Gastrocnemius medialis (tissue), 4 donors: ENCODE results near the gene HDAC6. TPM values are rescaled to one million over a fixed set of nuclear protein-coding genes. Genes with fewer than 3 reads are reported as not detected.

Source experiments
- ATAC-seq, 2 donors: fragments of 150-250 bp; one replicate each; pipeline ENCODE4 v1.9.1; 2016
- DNase-seq, 2 donors: peaks; one replicate each; pipeline ENCODE4 v3.0.0-alpha.2; 2019
- H3K27ac ChIP-seq, 4 donors: fragments of 200-600 bp; sonication (generic); 1 replicate in 1 of 4; 2 replicates in 3 of 4; pipeline ENCODE4 v1.5.1; 2016 to 2018; ENCODE audit warnings: mild to moderate bottlenecking in 2 of 4, moderate library complexity in 1 of 4
- H3K27me3 ChIP-seq, 3 donors: fragments of 200-600 bp; sonication (generic) in 2 of 3; 1 replicate in 1 of 3; 2 replicates in 2 of 3; pipeline versions ENCODE4 v1.5.1 to v1.6.0; 2016 to 2019; ENCODE audit warnings: mild to moderate bottlenecking in 1 of 3, moderate library complexity in 1 of 3
- H3K36me3 ChIP-seq, 2 donors: fragments of 200-600 bp; sonication (generic) in 1 of 2; one replicate each; pipeline ENCODE4 v1.5.1; 2017 to 2018
- H3K4me1 ChIP-seq, 2 donors: fragments of 200-600 bp; sonication (generic) in 1 of 2; one replicate each; pipeline ENCODE4 v1.5.1; 2016 to 2017; ENCODE audit warnings: mild to moderate bottlenecking in 2 of 2
- H3K4me3 ChIP-seq, 4 donors: fragments of 200-600 bp; sonication (generic) in 3 of 4; 1 replicate in 1 of 4; 2 replicates in 3 of 4; pipeline ENCODE4 v1.5.1; 2016 to 2019; ENCODE audit warnings: mild to moderate bottlenecking in 2 of 4
- H3K9me3 ChIP-seq, 3 donors: fragments of 200-600 bp; sonication (generic) in 2 of 3; 1 replicate in 1 of 3; 2 replicates in 2 of 3; pipeline ENCODE4 v1.5.1; 2016 to 2019
- CTCF ChIP-seq, 5 experiments: fragments of 450-650 bp in 3 of 5; fragments of 200-600 bp in 2 of 5; sonication (generic) in 2 of 5; IDR thresholded peaks in 4 of 5; conservative IDR thresholded peaks in 1 of 5; 1 replicate in 4 of 5; 2 replicates in 1 of 5; pipeline ENCODE4 v1.5.1; 2016 to 2019; ENCODE audit warnings: antibody characterized with exemption in 5 of 5, mild to moderate bottlenecking in 3 of 5, moderate library complexity in 3 of 5
- POLR2A ChIP-seq, 2 donors: fragments of 450-650 bp; IDR thresholded peaks; one replicate each; pipeline ENCODE4 v1.6.1; 2017; ENCODE audit warnings: antibody characterized with exemption in 2 of 2, mild to moderate bottlenecking in 2 of 2, moderate library complexity in 2 of 2
- in situ Hi-C, 4 donors: fragments of 200-750 bp; cut with MboI; loops; one replicate each; pipeline versions ENCODE4 v1.15.0 to v1.8.0; 2017; ENCODE audit warnings: low sequenced_read_pairs in 4 of 4
- intact Hi-C: fragments of 100-400 bp; cut with DNase I; formaldehyde crosslinking; loops from one replicate; pipeline ENCODE4 v1.15.1; 2023; ENCODE audit warnings: low total_unique reads
- total RNA-seq, 4 donors: library from RNA; depleted of rRNA; stranded (reverse); fragments of >200 nt; gene quantifications; one replicate each; pipeline versions ENCODE4 v1.1.0 to v1.2.3, GENCODE V29; 2016

HDAC6 gene
- total RNA-seq, 4 donors from 2014 or later, result 38.2 to 92.2 (median 61.3) TPM

GRCh38 chrX:48794340-48794910 is 7.4 kb upstream of the HDAC6 start:
- intact Hi-C loops (no loop called here), in situ Hi-C loops (no loop called here)
- no peaks in the 10 kb centered on the region for H3K36me3 ChIP-seq
- no peak overlapping the region for H3K27ac ChIP-seq
- no peak overlapping the region for H3K4me3 ChIP-seq
- ATAC-seq (no peak), DNase-seq (no peak)
- H3K9me3 ChIP-seq, result no peaks in the 10 kb centered on the region
- H3K4me1 ChIP-seq, result no peaks in the 10 kb centered on the region
- H3K27me3 ChIP-seq, result no peaks in the 10 kb centered on the region
- TF ChIP-seq CTCF (IDR thresholded peaks at IDR 0.05 in 4 of 5, conservative IDR thresholded peaks at IDR 0.05 in 1 of 5), result no peak

GRCh38 chrX:48794911-48795515 is 6.9 kb upstream of the HDAC6 start:
- Histone ChIP-seq H3K4me1 (no peaks in the 10 kb centered on the region), H3K36me3 (no peaks in the 10 kb centered on the region), H3K27ac (no peak overlapping the region), H3K9me3 (no peaks in the 10 kb centered on the region), H3K4me3 (no peak overlapping the region), H3K27me3 (no peaks in the 10 kb centered on the region)
- DNase-seq, result no peak
- ATAC-seq, result no peak
- intact Hi-C loops (no loop called here), in situ Hi-C loops (no loop called here)
- TF ChIP-seq POLR2A (IDR thresholded peaks at IDR 0.05) (no peak), CTCF (IDR thresholded peaks at IDR 0.05 in 4 of 5, conservative IDR thresholded peaks at IDR 0.05 in 1 of 5) (no peak)

GRCh38 chrX:48798318-48798717 is 3.5 kb upstream of the HDAC6 start:
- no peak for TF ChIP-seq CTCF (IDR thresholded peaks at IDR 0.05 in 4 of 5, conservative IDR thresholded peaks at IDR 0.05 in 1 of 5)
- TF ChIP-seq POLR2A (IDR thresholded peaks at IDR 0.05), result no peak
- no peak overlapping the region for H3K27ac ChIP-seq
- intact Hi-C loops, result no loop called here

GRCh38 chrX:48800574-48801279 is 1.1 kb upstream of the HDAC6 start:
- Histone ChIP-seq H3K36me3 (no peaks in the 10 kb centered on the region), H3K9me3 (no peaks in the 10 kb centered on the region), H3K4me1 (peaks cover 5 to 6% of the 10 kb centered on the region in 2 donors), H3K27ac (peak overlapping the region; percentile 81 to 97 (median 88)), H3K27me3 (no peaks in the 10 kb centered on the region), H3K4me3 (peak overlapping the region; percentile 65 to 74 (median 68))
- in situ Hi-C loops, result loop anchor here in 2 of 4 donors (10.0 to 25.0 kb wide), 3 partner anchors 56 to 138 kb away; partner anchors contain the start of genes PQBP1 (in 1 of the 2) and TIMM17B (in 1 of the 2)
- ATAC-seq, result peak in 1 of 2 donors; percentile 0
- TF ChIP-seq CTCF (IDR thresholded peaks at IDR 0.05 in 4 of 5, conservative IDR thresholded peaks at IDR 0.05 in 1 of 5) (no peak), POLR2A (IDR thresholded peaks at IDR 0.05) (no peak)
- intact Hi-C loops, result loop anchor here (1.0 to 10.0 kb wide), 11 partner anchors 97 to 776 kb away; partner anchors contain the start of genes GPKOW, OTUD5, PQBP1 and PRICKLE3
- DNase-seq, result no peak

More at GRCh38 chrX:48798318-48798717, 3.5 kb upstream of the HDAC6 start:
- no peak for DNase-seq
- in situ Hi-C loops, result no loop called here
- no peak for ATAC-seq
- H3K9me3 ChIP-seq, result no peaks in the 10 kb centered on the region
- no peaks in the 10 kb centered on the region for H3K27me3 ChIP-seq
- peaks cover 5 to 6% of the 10 kb centered on the region in 2 donors for H3K4me1 ChIP-seq
- no peak overlapping the region for H3K4me3 ChIP-seq
- H3K36me3 ChIP-seq, result no peaks in the 10 kb centered on the region
